Measurements from ENCODE around the gene VPS8.

VPS8 gene

GRCh38 chr3:184874709-184875644 is 63.0 kb downstream of the VPS8 start:
- Histone ChIP-seq H3K4me3 (replicated peaks; ENCODE audit: low read depth, low read length) (no peak overlapping the region), H3K36me3 (ENCODE audit: control insufficient read depth, insufficient read depth, low read length) (no peaks in the 10 kb centered on the region; the same call in 1 of the 2 replicates), H3K27me3 (replicated peaks; ENCODE audit: control insufficient read depth, insufficient read depth, low read length) (no peaks in the 10 kb centered on the region)
- TF ChIP-seq CTCF (IDR thresholded peaks at IDR 0.05; ENCODE audit: insufficient read depth, low read length, poor library complexity, severe bottlenecking): peak; percentile 49
- DNase-seq (ENCODE audit: extremely low read depth, insufficient read length): no peak

GRCh38 chr3:184880276-184881019 is 68.5 kb downstream of the VPS8 start:
- no peak for DNase-seq (ENCODE audit: extremely low read depth, insufficient read length)
- no peak for TF ChIP-seq CTCF (IDR thresholded peaks at IDR 0.05; ENCODE audit: insufficient read depth, low read length, poor library complexity, severe bottlenecking)
- no peaks in the 10 kb centered on the region for H3K36me3 ChIP-seq (ENCODE audit: control insufficient read depth, insufficient read depth, low read length)

GRCh38 chr3:184884359-184885017 is 72.5 kb downstream of the VPS8 start:
- peak; percentile 22 for DNase-seq (ENCODE audit: extremely low read depth, insufficient read length)
- Histone ChIP-seq H3K27me3 (replicated peaks; ENCODE audit: control insufficient read depth, insufficient read depth, low read length) (no peaks in the 10 kb centered on the region), H3K36me3 (ENCODE audit: control insufficient read depth, insufficient read depth, low read length) (no peaks in the 10 kb centered on the region; the same call in 1 of the 2 replicates), H3K4me3 (replicated peaks; ENCODE audit: low read depth, low read length) (no peak overlapping the region)
- no peak for TF ChIP-seq CTCF (IDR thresholded peaks at IDR 0.05; ENCODE audit: insufficient read depth, low read length, poor library complexity, severe bottlenecking)

More at GRCh38 chr3:184880276-184881019, 68.5 kb downstream of the VPS8 start:
- H3K4me3 ChIP-seq (replicated peaks; ENCODE audit: low read depth, low read length): no peak overlapping the region
- no peaks in the 10 kb centered on the region for H3K27me3 ChIP-seq (replicated peaks; ENCODE audit: control insufficient read depth, insufficient read depth, low read length)

- DNase-seq (ENCODE audit: extremely low read depth, insufficient read length): no peak
- Histone ChIP-seq H3K4me3 (replicated peaks; ENCODE audit: low read depth, low read length) (no peak overlapping the region), H3K36me3 (ENCODE audit: control insufficient read depth, insufficient read depth, low read length) (no peaks in the 10 kb centered on the region; the same call in 1 of the 2 replicates), H3K27me3 (replicated peaks; ENCODE audit: control insufficient read depth, insufficient read depth, low read length) (no peaks in the 10 kb centered on the region)
- no peak for TF ChIP-seq CTCF (IDR thresholded peaks at IDR 0.05; ENCODE audit: insufficient read depth, low read length, poor library complexity, severe bottlenecking)
These were observed 73.1 kb downstream of the VPS8 start for GRCh38 chr3:184885112-184885511.

GRCh38 chr3:184887574-184887973 is 75.6 kb downstream of the VPS8 start:
- TF ChIP-seq CTCF (IDR thresholded peaks at IDR 0.05; ENCODE audit: insufficient read depth, low read length, poor library complexity, severe bottlenecking): no peak
- no peaks in the 10 kb centered on the region; the same call in 1 of the 2 replicates for H3K36me3 ChIP-seq (ENCODE audit: control insufficient read depth, insufficient read depth, low read length)
- H3K27me3 ChIP-seq (replicated peaks; ENCODE audit: control insufficient read depth, insufficient read depth, low read length): no peaks in the 10 kb centered on the region
- no peak overlapping the region for H3K4me3 ChIP-seq (replicated peaks; ENCODE audit: low read depth, low read length)
- DNase-seq (ENCODE audit: extremely low read depth, insufficient read length): no peak
